Skeletal muscle cell (primary cell): Measurements from ENCODE around the gene ZNF668.

Experiments used
- DNase-seq: peaks from one replicate; pipeline ENCODE4 v3.0.0-alpha.2; 2010; ENCODE audit warnings: low read depth
- H3K4me3 ChIP-seq: 2 replicates; pipeline ENCODE4 v1.5.1; 2011; ENCODE audit warnings: low read depth, mild to moderate bottlenecking, control low read depth, low read length, moderate library complexity

ZNF668 gene

DNA sequence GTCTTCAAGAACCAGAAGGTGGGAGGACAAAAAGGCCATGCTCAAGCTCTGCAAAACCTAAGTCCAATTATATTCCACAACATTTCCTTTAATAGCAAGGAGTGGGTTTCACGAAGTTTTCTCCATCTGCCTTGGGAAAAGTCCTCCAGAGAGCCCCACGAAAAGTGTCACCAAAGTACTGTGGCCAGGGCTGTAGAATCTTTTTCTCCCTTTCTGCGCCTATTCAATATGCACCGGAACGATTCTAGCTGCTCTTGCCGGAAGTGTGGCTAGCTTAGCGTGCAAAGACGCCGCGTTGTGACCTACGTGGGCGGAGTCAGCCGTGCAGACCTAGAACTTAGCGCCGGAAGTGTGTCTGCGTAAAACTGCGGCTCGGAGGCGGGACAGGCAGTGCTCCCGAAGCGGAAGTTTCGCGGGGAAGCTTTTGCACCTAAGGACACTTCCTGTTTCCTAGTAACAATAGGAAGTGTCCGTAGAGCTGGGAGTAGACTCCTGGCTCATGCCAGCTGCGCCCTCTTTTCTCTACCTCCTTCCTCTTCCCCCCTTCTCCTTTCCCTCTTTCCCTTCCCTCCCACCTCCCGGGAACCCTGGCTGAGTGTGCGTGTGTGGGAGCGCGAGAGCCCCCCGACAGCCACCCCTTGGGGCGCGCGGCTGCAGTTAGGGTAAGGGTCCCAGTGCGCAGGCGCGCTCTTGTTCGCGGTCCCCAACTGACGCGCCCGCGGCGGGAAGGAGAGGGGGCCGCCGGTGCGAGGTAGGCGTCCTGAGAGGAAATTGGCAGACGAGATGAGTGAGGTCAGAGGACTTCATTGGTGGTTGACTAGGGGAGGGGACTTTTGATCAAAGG, at the start of gene ZNF668, which contains the start of gene ZNF646:
ZNF668 (minus strand) TSS at position 271 of the 844 bp plus-strand sequence. CDS start 9,781 bp downstream, outside the sequence.
ZNF646 (plus strand) TSS at position 453 of the 844 bp plus-strand sequence. CDS start 1,903 bp downstream, outside the sequence.
- DNase-seq, result peak; percentile 97
- peak within 1 kb of the TSS; percentile 96 for H3K4me3 ChIP-seq

DNA sequence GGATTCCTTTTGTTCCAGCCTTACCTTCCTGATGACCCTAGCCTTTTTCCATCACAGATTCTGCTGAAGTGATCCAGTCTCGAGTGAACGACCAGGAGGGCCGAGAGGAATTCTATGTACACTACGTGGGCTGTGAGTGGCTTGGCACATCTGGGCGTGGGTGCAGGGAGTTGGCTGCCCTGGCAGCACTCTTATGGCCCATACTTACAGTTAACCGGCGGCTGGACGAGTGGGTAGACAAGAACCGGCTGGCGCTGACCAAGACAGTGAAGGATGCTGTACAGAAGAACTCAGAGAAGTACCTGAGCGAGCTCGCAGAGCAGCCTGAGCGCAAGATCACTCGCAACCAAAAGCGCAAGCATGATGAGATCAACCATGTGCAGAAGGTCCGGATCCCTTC, 46.1 kb upstream of the ZNF668 start:
- H3K4me3 ChIP-seq, result no peak overlapping the region
- no peak for DNase-seq

DNA sequence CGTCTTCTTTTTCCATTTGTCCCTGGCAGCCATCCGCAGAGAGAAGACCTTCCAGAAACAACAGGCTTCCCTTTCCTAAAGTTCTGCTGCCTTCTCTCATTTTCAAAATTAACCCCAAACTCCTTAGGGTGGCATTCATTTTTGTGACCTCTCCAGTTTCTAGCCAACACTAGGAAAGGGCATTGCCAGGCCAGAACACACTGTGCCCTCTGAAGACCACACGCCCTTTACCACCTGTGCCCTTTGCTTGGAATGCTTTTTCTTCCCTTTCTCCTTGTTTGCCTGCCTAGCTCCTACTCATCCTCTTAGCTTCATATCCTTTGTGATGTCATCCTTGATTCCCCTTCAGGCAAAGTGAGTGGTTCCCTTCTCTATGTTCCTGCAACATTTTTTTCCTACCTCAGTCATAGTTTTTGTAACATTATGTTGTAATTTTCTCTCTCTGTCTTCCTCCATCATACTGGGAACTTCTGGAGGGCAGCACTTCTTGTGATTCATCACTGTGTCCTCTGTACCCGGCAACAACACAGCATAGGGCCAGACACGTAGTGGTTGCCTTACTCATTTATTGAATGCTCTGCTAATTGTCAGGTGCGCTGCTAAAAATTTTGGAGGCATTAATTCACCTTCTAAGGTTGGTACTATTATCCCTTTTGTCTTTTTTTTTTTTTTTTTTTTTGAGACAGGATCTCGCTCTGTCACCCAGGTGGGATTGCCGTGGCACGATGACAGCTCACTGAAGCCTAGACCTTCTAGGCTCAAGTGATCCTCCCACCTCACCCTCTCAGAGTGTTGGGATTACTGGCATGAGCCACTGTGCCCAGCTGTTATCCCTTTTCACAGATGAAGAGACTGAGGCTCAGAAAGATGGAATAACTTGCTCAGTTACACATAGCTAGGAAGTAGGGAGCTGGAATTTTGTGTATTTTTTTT, 44.4 kb upstream of the ZNF668 start:
- peak; percentile 56 for DNase-seq
- H3K4me3 ChIP-seq, result peak overlapping the region; percentile 67

DNA sequence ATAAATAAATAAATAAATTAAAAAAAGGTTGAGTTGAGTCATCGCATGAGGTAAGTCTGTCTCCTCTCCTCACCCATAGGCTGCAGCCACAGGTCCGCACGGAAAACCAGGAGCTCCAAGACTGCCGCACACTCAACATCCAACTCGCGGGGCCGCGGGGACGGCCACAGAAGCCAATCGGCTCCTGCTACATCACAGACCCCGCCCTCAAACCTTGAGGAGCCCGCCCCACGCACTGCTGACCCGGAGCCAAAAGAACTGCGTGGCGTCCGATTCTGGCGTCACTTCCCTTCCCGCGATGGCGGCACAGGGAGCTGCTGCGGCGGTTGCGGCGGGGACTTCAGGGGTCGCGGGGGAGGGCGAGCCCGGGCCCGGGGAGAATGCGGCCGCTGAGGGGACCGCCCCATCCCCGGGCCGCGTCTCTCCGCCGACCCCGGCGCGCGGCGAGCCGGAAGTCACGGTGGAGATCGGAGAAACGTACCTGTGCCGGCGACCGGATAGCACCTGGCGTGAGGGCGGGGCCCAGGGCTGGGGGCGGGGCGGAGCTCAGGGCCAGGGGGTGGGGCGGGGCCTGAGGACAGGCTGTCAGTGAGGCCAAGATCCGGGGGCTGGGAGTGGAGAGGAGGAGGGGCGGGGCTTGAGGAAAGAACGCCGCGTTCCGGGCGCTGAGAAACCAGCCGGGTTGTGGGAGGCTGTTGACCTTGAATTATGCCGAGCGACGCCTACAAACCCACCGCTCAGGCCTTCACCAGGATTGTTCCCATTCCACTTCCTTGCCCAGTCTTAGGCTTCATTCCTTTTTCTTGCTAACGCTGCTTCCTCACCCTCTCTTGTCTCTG, 43.6 kb upstream of the ZNF668 start, which contains the start of gene KAT8:
KAT8 (plus strand) TSS at position 281 of the 839 bp plus-strand sequence; CDS start at position 299, 18 bp downstream.
- DNase-seq, result peak; percentile 92
- H3K4me3 ChIP-seq, result peak within 1 kb of the TSS; percentile 67

DNA sequence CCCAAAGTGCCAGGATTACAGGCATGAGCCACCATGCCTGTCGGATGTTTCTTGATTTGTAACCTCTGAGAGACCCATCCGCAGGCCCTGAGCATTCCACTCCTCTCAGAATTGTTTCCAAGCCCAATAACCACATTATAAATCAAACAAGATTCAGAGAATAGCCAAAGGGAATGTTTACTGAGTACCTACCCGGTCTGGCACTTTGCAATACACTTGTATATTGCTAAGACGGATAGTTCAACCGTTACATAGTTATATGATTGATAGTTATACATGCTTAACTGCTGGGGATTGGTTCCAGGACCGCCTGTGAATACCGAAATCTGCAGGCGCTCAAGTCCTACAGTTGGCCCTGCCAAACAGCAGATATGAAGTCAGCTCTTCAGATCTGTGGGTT, 40.4 kb upstream of the ZNF668 start:
- no peak overlapping the region for H3K4me3 ChIP-seq
- DNase-seq, result no peak

DNA sequence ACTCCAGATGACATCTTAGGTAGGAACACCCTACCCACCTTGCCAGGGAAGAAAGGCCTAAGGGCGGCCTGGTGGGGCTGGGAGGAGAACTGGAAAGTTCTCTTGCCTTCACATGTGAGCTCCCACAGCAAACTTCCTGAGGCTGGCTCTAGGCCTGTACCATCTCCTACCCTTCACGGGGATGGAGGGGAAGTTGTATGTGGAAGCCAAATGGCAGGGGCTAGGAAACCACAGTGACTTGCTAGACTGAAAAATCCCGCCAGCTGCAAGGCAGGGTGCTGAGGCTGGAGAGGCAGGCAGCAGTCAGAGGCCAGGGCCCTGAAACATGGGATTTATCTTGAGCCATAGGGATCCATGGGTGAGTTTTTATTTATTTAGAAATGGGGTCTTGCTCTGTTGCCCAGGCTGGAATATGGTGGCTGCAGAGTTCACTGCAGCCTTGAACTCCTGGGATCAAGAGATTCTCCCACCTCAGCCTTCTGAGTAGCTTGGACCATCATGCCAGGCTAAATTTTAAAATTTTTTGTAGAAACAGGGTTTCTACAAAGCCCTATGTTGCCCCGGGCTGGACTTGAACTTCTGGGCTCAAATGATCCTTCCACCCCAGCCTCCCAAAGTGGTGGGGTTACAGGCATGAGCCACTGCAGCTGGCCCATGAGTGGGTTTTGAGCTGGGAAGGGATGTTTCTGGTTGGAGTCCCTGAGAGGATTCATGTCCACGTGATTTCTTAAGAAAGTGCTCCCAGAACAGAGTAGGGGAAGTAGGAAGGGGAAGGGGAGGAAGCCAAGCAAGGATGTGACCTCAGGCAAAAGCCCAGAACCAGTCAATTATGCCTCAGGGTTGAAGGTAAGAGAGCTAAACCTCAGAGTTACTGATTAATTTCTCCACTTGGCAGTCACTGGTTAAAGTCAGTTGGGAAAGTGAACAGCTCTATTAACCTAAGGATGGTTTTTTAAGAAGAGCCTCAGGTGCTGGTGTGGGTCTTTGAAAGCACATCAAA, 39.4 kb upstream of the ZNF668 start:
- DNase-seq, result no peak
- no peak overlapping the region for H3K4me3 ChIP-seq

DNA sequence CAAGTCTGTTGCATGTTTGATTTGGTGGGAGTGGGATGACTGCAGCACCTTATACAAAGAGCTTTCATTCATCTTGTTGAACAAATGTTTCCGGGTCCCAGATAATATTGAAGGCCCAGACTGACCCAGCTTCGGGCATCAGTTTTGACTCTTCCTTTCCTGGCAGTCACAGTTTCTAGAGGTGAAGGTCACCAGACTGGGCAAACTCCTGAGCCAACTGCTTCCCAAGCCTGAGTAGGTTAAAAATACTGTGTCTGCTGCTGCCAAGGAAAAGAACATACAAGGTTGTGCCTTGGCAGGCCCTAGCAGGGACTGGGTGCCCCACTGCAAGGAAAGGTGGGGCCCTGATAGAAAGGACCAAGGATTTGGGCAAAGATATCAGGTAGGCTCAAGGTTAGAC, 38.7 kb upstream of the ZNF668 start:
- H3K4me3 ChIP-seq, result no peak overlapping the region
- no peak for DNase-seq

DNA sequence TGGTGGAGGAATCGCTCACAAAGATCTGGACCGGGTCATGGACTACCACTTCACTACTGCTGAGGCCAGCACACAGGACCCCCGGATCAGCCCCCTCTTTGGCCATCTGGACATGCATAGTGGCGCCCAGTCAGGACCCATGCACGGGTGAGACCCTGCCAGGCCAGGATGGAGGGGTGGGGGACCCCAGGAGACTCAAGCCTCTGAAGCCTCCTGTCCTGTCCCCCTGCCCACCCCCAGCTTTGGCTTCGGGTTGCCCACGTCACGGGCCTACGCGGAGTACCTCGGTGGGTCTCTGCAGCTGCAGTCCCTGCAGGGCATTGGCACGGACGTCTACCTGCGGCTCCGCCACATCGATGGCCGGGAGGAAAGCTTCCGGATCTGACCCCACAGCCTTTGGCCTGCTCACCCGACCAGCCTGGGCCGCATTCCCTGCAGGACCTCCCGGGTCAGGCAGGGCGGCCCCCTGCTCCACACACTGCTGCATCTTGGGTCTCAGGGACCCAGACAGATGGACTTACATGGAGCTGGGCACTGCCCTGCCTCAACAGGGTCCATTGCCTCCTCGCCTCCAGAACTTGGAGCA, 37.9 kb upstream of the ZNF668 start:
- DNase-seq, result no peak
- H3K4me3 ChIP-seq, result no peak overlapping the region

DNA sequence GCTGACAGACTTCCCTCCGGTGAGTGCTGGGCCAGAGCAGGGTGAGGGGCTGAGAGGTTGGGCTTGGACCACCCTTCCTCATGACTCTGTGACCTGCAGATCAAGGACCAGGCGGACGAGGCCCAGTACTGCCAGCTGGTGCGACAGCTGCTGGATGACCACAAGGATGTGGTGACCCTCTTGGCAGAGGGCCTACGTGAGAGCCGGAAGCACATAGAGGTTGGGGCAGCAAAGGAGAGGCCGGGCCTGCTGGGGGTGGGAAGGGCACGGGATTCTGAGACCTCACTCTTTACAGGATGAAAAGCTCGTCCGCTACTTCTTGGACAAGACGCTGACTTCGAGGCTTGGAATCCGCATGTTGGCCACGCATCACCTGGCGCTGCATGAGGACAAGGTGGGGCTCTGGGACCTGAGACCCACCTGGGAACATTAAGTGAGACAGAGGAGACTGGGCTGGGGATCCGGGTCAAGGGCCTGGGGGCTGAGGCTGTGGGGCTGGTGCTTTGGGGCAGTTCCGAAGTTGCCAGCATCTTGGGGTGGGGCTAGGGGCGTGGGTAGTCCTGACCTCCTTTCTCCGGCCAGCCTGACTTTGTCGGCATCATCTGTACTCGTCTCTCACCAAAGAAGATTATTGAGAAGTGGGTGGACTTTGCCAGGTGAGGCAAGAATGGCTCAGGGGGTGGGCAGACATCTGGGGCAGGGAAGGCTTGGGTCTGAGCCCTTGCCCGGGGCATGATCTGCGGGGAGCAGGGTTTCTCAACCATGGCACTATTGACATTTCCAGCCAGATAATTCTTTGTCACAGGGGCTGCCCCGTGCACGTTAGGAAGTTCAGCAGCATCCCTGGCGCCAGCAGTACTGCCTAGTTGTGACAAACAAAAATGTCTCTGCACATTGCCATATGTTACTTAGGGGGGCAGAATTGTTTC, 36.3 kb upstream of the ZNF668 start:
- no peak for DNase-seq
- no peak overlapping the region for H3K4me3 ChIP-seq

DNA sequence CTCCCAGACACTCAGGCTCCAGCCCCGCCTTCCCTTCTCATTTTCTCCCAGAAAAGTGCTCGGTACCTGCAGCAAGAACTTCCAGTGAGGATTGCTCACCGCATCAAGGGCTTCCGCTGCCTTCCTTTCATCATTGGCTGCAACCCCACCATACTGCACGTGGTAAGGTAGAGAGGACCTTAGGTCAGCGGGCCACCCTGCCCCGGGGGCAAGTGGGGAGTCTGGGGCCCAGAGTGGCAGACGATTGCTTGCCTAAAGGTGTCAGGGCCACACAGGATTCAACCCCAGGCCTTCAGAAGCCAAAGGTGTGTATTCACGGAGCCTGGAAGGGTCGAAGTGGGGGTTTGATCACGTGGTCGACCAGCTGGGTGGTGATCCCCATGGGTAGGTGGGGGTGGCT, 35.6 kb upstream of the ZNF668 start:
- H3K4me3 ChIP-seq, result peak overlapping the region; percentile 98
- DNase-seq, result no peak

DNA sequence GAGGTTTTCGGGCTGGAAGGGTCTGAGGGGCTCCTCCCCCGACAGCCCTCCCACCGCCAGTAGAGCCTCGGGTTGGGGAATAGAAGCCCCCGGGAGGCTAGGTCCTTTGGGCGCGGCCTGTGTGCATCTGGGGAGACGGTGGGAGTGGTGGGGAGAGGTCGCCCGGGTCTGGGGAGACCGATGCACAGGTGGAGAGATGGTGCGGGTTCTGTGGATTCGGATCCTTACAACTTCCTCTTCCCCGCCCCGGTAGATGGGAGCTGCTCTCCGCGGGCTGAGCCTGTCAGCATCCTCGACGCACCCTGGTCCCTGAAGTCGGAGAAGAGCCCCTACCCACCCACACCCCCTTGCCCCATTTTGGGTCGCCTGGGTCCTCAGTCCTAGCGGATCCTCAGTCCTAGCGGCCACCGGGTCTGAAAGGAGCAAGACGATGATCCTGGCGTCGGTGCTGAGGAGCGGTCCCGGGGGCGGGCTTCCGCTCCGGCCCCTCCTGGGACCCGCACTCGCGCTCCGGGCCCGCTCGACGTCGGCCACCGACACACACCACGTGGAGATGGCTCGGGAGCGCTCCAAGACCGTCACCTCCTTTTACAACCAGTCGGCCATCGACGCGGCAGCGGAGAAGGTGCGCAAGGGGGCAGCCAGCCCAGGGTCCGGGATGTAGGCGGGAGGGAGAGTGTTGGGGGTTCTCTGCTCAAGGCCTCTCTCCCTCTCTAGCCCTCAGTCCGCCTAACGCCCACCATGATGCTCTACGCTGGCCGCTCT, 34.9 kb upstream of the ZNF668 start:
- peak overlapping the region; percentile 98 for H3K4me3 ChIP-seq
- no peak for DNase-seq

DNA sequence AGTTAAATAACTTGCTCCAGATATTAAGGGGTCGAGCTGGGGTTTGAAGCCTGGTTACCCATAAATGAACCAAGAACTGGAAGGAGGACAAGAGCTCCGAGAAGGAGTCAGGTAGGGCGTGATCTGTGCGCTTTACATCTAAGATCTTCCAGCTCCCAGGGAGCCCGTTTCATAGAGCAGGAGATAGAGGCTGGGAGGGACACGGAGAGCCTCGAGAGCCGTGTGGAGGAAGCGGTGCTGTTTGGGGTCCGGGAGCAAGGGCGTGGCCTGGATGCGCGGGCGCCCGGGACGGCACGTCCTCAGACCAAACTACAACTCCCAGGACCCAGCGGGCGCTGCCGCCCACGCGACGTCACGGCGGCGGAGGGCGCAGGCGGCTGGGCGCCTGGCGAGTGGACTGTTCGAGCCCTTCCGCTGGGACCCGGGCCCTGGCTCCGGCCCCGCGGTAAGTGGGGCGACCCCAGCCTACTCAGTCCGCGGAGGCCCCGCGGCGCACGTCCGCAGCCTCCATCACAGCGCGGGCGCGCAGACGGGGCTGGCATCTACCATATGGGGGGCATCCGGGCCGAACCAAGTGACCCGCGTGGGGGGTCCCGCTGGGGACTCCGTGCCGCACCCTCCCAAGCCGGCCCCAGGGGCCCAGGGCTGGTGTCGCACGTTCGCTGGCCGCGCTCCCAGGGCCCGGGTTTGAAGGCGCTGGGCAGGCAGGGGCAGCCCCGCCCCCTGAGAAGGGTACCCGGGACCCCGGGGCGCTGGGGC, 34.2 kb upstream of the ZNF668 start, which contains the start of gene BCKDK:
BCKDK (plus strand) TSS at position 352 of the 759 bp plus-strand sequence. CDS start 838 bp downstream, outside the sequence.
- DNase-seq, result no peak
- peak within 1 kb of the TSS; percentile 98 for H3K4me3 ChIP-seq

DNA sequence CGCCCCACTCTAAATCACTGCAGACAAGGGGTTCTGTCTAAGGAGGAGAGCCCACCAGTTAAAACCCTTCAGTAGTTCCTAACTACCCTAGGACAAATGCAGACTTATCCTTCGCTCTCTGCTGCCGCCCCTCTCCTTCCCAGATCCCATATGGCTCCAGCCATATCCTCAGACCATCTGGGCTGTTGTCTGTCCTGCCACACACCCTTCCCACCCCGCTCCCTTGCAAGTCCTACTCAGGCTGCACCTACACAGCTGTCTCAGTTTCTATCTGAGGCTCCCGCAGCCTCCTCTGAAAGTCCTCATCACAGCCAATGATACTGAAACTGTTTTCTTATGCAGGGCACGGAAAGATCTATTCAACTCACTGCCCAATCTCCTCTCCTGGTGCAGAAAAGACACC, 33.4 kb upstream of the ZNF668 start:
- no peak for DNase-seq
- peak overlapping the region; percentile 98 for H3K4me3 ChIP-seq

DNA sequence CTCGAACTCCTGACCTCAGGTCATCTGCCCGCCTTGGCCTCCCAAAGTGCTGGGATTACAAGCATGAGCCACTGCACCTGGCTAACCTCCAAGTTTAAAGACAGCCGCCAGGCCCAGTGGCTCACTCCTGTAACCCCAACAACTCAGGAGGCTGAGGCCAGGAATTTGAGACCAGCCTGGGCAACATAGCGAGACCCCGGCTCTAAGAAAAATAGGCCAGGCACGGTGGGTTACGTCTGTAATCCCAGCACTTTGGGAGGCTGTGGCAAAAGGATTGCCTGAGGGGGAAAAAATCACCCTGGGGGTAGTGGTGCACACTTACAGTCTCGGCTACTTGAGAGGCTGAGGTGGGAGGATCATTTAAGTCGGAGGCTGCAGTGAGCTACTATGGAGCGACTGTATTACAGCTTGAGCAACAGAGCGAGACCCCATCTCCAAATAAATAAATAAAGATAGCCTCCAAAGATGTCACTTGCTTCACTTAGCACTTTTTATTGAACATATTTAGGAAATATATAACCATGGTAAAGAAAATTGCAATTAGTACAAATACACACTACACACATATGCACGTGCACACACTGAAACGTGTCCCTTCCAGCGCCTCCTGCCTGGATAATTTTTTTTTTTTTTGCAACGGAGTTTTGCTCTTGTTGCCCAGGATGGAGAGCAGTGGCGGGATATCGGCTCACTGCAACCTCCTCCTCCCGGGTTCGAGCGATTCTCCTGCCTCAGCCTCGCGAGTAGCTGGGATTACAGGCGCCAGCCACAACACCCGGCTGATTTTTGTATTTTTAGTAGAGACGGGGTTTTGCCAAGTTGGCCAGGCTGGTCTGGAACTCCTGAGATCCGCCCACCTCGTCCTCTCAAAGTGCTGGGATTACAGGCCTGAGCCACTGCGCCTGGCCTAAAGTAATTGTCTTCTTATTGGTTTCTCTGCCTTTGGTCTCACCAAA, 32.7 kb upstream of the ZNF668 start:
- no peak for DNase-seq
- H3K4me3 ChIP-seq, result no peak overlapping the region
